ENCODE measurements around the gene FAM81A.
"Not testable (repeated sequence)": the region's sequence is repeated elsewhere in the genome, so short reads cannot be mapped to it uniquely, and the experiment has no call there.

FAM81A gene

DNA sequence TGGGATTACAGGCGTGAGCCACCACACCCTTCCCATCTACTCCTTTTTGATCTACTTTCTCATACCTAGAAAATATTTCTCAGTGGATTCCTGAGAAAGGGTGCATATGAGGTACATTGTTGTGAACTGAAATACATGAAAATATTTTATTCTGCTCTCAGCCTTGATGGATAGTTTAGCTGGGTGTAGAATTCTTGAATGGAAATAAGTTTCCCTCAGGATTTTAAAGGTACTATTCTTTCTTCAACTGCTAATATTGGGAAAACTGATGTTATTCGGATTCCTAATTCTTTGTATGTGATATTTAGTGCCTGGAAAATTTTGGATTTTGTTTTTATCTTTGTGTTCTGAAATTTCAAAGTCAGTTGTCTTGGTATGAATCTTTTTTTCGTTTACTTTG, 9.1 kb upstream of the FAM81A start:
- not testable (repeated sequence) for DNase-seq

DNA sequence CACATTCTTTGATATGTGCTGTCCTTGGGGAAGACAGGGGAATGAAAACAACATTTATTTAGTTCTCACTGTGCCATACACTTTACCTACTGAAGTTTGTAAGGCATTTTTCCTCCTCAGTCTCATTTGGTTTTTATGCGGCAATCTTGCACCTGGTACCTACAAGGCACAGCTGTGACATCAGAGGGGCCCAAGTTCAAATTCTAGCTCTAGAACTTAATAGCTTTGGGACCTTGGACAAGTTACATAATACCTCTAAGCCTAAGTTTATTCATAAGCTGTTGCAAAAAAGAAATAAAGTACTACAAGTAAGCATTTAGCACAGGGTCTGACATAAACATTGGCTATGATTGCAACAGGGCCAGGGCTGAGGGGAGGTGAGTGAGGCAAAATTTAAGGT, 5.6 kb upstream of the FAM81A start:
- DNase-seq: no peak

DNA sequence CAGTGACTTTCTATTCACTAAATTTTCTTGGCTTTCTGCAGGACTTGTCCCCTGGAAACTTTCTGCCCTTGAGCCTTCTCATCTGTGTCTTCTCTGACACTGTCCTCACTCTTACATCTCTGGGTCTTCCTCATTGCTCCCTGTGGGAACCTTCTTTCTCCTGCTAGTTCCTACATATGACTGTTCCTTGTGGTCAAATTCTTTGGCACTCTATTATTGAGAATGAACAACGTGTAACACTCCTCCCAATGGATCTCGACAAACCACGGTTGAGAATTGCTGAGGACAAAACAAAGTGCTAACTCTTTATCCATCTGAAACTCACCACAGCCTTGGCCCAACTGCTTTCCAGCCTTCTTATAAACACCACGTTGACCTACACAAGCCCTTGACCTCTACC, 3.5 kb upstream of the FAM81A start:
- no peak for DNase-seq

DNA sequence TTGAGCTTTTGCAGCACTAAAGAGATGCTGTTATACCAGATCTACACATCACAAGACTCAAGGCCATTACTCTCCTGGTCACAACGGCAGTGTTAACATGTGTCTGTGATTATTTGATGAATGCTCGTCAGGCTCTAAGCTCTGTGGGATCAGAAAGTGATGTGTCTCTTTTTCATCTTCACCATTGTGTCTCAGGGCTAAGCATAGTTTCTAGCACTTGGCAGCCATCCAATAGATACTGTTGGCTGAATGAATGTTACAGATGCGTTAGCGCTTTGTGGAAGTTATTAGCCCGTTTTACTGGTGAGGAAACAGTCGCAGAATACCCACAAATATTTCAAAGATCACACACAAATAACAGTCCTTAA, 1.2 kb upstream of the FAM81A start:
- DNase-seq: peak; percentile 52 to 81 (median 52)

DNA sequence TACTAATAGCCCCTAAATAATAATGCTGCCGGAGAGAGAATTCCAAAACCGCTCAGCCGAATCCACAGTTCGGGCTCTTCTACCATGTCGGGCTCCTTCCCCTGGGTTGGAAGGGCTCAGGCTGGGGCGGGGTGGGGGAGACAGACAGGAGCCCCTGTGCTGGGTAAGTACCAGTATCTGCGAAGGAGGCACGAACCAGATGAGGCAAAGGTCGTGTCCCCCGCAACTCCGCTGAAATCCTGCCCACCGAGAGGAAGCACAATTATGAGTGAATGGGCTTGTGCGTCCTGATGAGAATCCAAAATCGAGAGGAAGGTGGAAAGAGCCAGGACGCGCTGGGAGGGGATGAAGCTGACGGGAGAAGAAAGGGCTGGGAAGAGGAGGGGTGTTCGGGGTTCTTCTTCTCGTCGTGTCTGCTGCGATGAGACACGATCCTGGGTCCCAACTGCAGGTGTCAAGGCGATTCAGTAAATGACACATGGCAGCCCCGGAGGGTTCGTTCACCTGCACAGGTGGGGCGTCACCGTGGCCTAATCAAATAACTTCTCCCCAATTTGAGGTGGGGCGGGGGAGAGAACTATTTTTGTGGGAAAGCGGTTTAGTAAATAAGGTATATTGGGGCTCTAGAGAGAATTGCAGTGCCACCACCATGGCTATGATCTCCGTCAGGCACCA, 707 bp upstream of the FAM81A start:
- peak; percentile 26 to 80 (median 65) for DNase-seq

DNA sequence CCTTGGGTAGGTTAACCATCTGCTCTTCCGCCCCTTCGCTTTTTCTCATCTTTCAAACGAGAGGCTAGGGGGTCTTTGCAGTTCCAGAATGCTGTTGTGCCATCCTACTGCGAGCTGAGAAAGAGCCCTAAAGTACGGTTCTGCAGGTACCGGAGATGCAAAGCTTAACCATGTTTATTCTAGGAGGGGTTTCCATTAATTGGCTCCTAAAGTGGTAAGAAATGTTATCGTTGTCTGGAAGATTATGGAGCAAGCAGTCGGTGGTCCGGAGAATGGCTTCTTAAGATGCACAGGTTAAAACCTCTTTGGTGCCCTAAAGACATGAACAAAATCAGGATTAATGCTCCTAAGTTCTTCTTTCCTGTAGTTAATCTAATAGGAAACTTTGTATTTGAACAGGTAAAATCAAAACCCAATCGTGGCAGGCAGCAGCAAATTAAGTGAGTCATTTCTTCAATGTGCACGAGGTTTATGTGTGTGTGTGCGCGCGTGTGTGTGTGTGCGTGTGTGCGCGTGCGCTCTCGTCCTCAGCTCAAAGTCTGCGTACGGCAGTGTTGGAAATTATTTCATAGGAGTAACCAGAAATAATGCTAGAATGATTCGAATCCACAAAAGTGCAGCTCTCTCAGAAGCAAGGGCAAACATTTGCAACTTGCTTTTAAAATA, 772 bp downstream of the FAM81A start:
- DNase-seq: peak in 2 of 3 experiments; percentile 70 to 78

DNA sequence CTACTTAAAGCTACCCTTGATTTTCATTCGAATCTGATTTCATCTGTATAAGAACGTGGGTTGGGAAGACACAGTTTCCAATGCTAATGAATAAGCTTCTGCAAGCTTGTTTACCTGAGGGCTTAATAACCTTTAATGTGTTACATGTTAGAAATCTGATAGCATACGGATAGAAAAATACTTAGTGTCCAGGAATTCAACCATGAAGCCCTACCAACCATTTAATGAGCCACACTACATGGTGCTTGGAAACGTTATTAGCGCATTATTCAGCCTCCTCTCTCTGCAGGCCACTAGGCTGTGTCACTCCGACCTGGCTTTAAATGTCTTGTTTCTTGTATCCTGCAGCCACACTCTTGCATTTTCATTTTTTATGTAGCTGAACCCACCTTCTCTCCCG, 1.6 kb downstream of the FAM81A start:
- DNase-seq: no peak

DNA sequence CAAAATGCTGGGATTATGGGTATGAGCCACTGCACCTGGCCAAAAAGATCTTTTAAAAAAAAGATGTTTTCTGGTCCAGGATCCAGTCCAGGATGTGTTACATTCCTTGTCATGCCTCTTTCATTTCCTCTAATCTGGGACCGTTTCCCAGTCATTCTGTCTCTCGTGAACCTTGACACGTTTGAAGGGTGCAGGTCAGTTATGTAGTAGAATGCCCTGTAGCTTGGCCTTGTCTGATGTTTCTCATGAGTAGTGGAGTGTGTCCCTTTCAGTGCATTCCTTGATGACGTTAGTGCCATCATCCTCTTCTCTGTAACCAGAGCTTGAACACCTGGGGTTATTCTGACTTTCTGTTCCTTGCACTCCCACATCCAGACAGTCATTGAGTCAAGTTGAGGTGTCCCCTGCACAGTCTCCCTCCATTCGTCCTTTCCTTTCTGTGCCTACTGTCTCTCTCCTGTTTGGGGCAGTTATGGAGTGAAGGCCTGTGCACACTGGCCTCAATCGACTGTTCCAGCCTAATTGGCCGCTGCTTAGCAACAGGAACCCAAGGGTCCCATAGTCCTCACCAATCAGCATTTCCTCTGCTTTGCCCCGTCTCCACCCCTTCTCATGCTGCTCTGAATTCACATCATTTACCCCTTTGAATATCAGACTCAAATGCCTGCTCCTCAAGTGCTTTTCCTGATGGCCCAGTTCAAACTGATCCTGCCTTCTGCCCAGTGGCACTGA, 5.5 kb downstream of the FAM81A start:
- no peak for DNase-seq

DNA sequence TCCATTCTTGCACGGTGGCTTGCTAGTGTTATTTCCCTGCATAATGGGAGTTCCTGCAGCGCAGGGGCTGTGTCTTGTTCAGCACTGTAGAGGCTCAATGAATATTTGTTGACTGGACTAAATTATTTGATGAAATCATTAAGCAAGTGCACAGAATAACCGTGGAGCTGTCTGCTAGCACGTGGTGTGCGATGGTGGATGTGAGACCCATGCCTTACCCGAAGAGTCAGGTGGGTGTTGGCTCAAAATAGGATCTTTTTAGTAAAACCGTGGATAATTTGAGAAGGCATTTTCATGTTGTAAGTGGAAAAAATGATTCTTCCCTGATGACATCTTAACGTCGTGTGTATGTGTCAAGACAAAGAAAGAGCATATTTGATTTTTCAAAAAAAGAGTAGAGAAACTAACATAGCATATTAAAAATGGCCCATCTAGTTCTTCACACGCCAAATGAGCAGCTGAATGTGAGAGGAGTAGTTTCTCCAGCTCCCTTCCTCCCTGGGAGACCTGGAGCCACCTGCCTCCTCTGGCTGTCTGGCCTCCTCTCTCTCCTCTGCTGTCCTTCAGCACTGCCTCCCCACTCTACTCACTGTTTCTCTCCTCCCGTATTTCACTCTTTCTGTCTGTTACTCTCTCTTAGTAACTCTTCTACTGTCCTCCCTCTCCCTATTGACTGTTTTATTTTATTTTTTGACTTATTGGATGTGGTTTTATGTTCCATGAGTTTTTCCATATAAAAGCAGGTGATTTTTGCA, 6.3 kb downstream of the FAM81A start:
- DNase-seq: no peak

DNA sequence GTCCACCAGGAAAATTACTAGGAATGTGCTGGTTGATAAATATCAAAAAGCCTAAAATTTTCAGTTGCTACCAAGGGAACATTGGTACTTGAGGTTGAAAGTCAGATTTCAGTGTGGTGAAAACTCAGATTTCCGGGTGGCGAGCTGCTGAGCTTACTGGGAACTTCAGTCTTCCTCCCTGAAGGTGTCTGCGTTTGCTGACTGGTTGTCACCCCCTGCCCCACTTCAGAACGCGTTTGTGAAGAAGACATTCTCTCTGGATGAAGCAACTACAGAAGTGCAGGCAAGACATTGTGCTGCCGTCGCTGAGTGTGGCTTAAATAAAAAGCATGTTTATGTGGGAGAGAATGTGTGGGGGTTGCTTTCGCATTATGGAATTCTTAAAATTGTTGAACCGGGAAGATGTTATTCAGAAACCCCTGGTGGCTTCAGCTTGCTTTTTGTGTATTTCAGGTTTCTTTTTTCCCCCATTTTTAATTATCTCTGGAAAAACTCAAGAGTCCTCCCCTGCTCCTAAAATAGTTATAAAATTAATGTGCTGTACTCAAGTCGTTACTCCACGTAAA, 7.1 kb downstream of the FAM81A start:
- DNase-seq: no peak

DNA sequence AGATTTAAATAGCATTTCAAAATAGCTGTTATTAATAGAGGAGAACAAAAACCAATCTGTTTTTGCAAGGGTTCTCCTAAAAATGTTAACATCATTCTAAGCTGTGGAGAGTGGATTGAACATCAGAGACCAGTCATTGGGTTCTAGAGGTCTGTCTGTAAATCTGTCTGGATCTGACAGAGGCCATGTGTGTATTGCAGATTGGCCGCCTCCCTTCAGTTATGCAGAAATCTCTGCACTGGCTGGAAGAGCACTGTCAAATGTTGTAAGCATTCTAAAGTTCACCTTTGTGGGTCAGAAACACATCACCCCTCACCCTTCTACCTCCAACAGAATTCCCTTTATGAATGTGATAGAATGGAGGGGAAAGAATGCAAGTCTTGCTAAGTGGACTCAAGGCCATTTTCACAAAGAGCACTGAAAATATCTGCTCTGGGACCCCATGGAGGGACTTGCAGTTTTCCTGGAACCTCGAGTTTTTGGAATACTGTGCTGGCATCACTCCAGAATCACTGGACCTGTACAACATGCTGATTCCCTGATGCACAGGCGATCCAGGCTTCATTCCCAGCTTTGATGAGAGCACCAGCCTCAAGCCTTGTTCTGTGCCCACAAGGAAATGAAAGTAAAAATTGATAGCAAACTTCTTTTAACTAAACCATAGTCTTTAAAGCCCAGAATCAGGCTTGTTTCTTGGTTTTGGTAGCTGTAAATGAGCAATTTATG, 8.4 kb downstream of the FAM81A start:
- DNase-seq: no peak

DNA sequence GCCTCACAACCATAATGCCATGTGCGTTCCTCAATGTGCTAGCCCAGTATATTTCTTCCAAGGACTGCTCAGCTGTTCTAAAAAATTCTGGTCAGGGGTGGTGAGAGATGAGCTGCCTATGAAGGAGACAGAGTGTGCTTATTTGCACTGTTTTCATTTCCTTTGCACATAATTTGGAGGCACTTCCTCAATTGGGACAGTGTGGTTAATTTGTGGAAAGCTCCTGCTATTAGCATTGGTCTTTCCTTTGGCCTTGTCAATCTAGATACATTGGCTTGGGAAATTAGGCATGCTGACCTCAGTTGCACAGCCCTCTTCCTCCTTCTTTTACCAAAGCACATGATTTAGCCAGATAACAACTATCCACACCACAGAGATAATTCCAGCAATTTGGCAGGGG, 9.4 kb downstream of the FAM81A start:
- no peak for DNase-seq

DNA sequence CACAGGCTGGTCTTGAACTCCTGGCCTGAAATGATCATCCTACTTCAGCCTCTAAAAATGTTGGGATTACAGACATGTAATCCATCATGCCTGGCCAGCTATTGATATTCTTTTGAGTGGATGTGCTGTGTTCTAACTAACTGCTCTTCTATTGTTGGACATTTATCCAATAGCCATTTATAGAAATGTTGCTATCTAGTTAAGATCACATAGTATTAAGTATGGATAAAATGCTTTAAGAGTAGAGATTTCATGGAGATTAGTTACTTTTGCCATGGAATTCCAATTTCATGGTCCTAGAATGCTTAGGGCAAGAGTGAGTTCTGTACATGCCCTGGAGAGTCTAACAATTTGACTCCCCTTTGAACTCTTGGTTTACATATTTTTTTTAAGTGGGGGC, 10.9 kb downstream of the FAM81A start:
- no peak for DNase-seq

DNA sequence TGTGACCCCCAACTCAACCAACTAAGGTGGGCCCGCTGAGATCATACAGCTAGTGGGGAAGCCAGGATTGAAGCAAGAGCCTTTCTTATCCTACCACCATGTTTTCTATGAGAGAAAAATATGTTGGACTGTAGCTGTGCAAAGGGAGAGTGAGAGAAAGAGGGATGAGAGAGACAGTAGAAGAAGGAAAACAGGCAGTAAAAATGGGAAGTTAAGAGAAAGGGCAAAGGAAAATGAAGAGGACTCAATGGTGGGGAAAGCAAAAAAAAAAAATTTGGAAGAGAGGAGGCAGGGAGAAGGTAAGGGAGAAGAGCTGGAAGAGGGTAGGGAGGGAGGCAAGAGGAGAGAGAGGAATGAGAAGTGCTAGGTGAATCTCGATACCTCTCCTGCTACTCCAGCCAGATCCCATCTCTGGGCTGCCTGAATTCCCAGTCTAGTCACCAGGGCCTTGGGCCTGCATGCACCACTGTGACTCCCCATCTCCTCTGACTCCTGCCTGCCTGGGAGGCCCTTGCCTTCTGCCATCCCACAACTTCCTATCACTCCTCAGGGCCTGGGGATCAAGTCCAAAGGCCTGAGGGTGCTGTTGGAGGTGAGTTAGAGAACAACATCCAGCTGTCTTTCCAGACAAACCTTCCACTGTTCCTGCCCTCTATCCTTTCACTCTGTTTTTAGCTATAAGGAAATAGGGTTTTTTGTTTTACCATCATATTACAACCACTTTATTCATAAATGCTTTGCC, 15.7 kb downstream of the FAM81A start:
- DNase-seq: no peak

DNA sequence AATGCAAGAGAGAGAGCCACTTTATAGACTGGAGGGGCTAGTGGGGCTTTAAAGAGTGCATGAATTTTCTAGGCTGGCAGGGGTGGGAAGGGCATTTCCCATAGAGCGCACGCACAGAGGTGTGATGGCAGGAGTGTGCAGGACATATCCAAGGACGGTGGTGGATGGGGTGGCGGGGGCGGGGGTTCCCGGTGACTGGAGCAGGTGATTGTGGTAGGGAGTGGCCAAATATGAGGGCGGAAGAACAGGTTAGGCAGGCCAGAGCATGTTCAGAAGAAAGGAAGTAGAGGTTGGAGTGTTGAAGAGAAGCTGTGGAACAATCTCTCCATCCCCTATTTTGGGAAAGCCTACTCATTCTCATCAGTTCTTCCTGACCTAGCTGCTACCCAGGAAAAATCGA, 18.1 kb downstream of the FAM81A start:
- peak in 2 of 3 experiments; percentile 74 to 78 for DNase-seq

DNA sequence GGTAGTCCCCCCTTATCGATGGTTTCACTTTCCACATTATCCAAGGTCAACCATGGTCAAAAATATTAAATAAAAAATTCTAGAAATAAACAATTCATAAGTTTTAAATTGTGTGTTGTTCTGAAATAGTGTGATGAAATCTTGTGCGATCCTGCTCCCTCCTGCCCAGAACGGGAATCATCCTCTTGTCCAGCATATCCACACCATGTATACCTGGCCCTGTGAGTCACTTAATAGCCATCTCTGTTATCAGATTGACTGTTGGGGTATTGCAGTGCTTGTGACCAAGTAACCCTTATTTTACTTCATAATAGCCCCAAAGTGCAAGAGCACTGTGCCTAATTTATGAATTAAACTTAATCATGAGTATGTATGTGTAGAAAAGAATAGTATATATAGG, 19.1 kb downstream of the FAM81A start:
- no peak for DNase-seq

DNA sequence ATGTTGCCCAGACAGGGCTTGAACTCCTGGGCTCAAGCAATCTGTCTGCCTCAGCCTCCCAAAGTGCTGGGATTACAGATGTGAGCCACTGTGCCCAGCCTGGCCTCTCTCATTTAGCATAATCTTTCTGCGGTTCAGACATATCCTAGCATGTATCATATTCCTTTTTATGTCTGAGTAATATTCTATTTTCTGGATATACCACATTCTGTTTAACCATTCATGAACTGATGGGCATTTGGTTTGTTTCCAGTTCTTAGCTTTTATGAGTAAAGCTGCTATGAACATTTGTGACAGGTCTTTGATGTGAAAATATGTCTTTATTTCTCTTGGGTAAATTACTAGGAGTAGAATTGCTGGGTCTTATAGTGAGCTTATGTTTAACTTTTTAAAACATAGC, 23.5 kb downstream of the FAM81A start:
- DNase-seq: no peak

DNA sequence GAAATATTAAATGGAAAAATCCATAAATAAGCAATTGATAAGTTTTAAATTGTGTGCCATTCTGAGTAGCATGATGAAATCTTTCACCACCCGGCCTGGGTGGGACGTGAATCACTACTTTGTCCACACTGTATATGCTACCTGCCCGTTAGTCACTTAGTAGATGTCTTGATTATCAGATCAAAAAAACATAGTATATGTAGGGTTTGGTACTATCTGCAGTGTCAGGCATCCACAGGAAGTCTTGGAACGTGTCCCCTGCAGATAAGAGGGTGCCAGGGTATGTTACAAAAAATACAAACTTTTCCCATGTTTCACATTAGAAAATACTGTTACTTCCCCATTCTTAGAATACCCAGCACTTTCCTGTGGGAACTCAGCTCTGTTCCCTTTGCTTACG, 35.2 kb downstream of the FAM81A start:
- no peak for DNase-seq

DNA sequence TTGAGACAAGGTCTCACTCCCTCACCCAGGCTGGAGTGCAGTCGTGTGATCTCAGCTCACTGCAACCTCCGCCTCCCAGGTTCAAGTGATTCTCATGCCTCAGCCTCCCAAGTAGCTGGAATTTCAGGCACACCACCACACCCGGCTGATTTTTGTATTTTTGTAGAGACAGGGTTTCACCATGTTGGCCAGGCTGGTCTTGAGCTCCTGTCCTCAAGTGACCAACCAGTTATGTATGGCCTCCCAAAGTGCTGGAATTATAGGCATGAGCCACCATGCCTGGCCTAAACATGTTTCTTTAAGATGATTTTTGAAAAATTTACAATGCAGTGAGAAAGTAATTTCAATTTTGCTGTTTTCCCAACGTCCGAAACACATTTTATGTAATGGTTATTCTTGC, 37.2 kb downstream of the FAM81A start:
- not testable (repeated sequence) for DNase-seq

DNA sequence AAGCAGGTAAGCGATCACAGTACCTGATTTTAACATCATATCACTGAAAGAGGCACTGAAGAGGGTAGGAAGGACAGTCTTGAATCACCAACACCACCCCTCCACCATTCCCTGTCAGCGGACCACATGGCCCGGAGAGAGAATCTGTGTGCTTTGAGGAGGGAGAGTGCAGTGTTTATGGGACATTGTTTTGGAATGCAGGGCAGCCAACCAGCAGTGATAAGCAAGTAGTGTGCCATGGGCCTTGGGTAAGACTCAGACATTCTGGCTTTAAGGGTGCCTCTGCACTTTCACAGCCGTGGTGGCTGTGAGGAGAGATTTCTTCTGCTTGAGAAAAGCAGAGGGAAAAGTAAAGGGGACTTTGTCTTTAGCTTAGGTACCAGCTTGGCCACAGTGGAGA, 46.4 kb downstream of the FAM81A start:
- DNase-seq: no peak

DNA sequence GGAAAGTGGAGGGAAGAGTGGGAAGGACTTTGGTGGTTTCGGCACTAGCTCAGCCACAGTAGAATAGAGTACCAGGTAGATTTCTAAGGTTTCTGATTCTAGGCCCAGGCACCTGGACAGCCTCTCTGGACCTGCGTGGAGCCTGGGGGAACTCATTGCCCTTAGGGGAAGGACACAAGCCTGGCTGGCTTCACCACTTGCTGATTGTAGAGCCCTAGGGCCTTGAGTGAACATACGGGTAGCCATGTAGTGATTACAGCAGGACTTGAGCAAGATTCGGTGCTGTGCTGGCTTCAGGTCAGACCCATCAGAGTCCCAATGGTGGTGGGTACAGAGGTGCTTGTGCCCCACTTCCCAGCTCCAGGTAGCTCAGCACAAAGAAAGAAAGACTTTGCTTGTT, 47.0 kb downstream of the FAM81A start:
- no peak for DNase-seq

DNA sequence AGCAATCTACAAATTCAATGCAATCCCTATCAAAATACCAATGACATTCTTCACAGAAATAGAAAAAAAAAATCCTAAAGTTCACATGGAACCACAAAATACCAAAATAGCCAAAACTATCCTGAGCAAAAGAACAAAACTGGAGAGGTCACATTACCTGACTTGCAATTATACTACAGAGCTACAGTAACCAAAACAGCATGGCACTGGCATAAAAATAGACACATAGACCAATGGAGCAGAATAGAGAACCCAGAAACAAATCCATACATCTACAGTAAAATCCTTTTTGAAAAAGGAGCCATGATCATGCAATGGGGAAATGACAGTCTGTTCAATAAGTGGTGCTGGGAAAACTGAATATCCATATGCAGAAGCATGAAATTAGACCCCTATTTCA, 51.5 kb downstream of the FAM81A start:
- DNase-seq: not testable (repeated sequence)

All from NCI-H1417 (cell line).